Measurements from ENCODE around the gene KLC1. TPM values are rescaled to one million over a fixed set of nuclear protein-coding genes. Genes with fewer than 3 reads are reported as not detected.
"Not testable (repeated sequence)": the region's sequence is repeated elsewhere in the genome, so short reads cannot be mapped to it uniquely, and the experiment has no call there.

Gene KLC1
- total RNA-seq, 6 experiments from 2014 or later: 179 to 204 (median 189) TPM

DNA sequence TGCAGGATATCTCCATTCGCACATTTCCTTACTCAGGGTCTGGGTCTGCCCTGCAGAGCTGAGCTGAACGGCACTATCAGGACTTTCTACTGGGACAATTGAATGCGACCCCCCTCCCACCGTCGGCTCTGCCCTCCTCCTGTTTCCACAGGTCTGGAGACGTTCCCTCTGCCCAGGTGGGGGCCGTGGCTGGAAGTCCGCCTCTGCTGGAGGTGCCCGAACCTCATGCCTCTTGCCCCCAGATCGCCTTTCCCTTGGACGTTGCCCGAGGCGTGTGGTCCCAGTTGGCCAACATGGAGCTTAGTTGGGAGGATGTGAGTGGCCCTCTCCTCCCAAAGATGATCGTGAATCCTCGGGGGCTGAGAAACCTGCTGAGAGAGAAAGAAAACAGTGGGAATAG, 21.2 kb upstream of the KLC1 start:
- peaks cover 15% of the 10 kb centered on the region for H3K36me3 Mint-ChIP-seq (ENCODE audit: low read depth)
- TF ChIP-seq, protein P1, sequence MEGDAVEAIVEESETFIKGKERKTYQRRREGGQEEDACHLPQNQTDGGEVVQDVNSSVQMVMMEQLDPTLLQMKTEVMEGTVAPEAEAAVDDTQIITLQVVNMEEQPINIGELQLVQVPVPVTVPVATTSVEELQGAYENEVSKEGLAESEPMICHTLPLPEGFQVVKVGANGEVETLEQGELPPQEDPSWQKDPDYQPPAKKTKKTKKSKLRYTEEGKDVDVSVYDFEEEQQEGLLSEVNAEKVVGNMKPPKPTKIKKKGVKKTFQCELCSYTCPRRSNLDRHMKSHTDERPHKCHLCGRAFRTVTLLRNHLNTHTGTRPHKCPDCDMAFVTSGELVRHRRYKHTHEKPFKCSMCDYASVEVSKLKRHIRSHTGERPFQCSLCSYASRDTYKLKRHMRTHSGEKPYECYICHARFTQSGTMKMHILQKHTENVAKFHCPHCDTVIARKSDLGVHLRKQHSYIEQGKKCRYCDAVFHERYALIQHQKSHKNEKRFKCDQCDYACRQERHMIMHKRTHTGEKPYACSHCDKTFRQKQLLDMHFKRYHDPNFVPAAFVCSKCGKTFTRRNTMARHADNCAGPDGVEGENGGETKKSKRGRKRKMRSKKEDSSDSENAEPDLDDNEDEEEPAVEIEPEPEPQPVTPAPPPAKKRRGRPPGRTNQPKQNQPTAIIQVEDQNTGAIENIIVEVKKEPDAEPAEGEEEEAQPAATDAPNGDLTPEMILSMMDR (IDR thresholded peaks at IDR 0.05): no peak
- no peak for DNase-seq
- peaks cover 16% of the 10 kb centered on the region for H3K4me1 Mint-ChIP-seq (ENCODE audit: low read depth)
- peaks cover 24% of the 10 kb centered on the region for H3K9me3 Mint-ChIP-seq
- H3K4me3 Mint-ChIP-seq: peak overlapping the region; percentile 76; the same call in 1 of the 2 replicates
- no peak overlapping the region for H3K27ac Mint-ChIP-seq
- H3K27me3 Mint-ChIP-seq (ENCODE audit: insufficient read depth): peaks cover 9% of the 10 kb centered on the region

GRCh38 chr14:103609081-103609480, 19.9 kb upstream of the KLC1 start:
- Mint-ChIP-seq H3K9me3 (peaks cover 24% of the 10 kb centered on the region), H3K36me3 (ENCODE audit: low read depth) (peaks cover 15% of the 10 kb centered on the region), H3K4me1 (ENCODE audit: low read depth) (peaks cover 16% of the 10 kb centered on the region)
- H3K4me3 Mint-ChIP-seq; DNase-seq; H3K27ac Mint-ChIP-seq; H3K27me3 Mint-ChIP-seq (ENCODE audit: insufficient read depth): not testable (repeated sequence)

DNA sequence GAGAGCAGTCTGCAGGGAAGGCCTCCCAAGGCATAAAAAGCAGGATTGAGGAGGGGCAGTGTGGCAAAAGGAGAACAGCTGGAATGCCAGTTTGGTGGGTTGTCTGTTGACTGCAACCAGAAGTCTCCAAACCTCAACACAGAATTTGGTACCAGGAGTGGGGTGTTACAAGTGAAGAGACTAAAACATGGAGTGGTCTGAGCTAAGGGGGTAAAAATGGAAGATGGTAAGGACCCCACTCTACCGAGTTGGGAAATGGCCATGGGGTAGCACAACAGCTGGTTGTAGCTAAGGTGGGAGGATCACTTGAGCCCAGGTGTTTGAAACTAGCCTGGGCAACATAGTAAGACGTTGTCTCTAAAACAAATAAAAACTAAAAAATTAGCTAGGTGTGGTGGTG, 17.8 kb upstream of the KLC1 start:
- H3K36me3 Mint-ChIP-seq (ENCODE audit: low read depth): peaks cover 15% of the 10 kb centered on the region
- no peak overlapping the region for H3K27ac Mint-ChIP-seq
- peaks cover 16% of the 10 kb centered on the region for H3K4me1 Mint-ChIP-seq (ENCODE audit: low read depth)
- H3K4me3 Mint-ChIP-seq: no peak overlapping the region
- TF ChIP-seq, protein P1 (IDR thresholded peaks at IDR 0.05): no peak
- H3K27me3 Mint-ChIP-seq (ENCODE audit: insufficient read depth): peaks cover 6% of the 10 kb centered on the region
- no peak for DNase-seq
- H3K9me3 Mint-ChIP-seq: peaks cover 24% of the 10 kb centered on the region

DNA sequence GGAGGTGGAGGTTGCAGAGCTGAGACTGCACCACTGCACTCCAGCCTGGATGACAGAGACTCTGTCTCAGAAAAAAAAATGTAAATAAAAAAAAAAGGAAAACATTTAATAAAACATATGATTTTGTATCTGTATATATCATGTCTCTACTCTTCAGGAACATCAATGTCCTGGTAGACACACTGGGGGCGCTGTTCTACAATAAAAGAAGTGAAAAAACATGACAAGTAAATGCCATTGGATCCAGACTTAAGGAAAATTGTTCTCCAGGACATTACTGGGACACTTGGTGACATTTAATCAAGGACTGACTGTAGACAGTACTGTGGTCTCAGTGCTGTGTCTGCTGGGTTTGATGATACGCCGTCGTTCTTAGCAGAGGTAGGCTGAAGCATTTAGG, 15.5 kb upstream of the KLC1 start:
- TF ChIP-seq, protein P1 (IDR thresholded peaks at IDR 0.05): peak; percentile 67
- no peak for DNase-seq
- Mint-ChIP-seq H3K4me1 (ENCODE audit: low read depth) (no peaks in the 10 kb centered on the region), H3K27me3 (ENCODE audit: insufficient read depth) (no peaks in the 10 kb centered on the region; the same call in 1 of the 2 replicates), H3K36me3 (ENCODE audit: low read depth) (peaks cover 15% of the 10 kb centered on the region), H3K9me3 (peaks cover 24% of the 10 kb centered on the region), H3K27ac (no peak overlapping the region), H3K4me3 (no peak overlapping the region)

DNA sequence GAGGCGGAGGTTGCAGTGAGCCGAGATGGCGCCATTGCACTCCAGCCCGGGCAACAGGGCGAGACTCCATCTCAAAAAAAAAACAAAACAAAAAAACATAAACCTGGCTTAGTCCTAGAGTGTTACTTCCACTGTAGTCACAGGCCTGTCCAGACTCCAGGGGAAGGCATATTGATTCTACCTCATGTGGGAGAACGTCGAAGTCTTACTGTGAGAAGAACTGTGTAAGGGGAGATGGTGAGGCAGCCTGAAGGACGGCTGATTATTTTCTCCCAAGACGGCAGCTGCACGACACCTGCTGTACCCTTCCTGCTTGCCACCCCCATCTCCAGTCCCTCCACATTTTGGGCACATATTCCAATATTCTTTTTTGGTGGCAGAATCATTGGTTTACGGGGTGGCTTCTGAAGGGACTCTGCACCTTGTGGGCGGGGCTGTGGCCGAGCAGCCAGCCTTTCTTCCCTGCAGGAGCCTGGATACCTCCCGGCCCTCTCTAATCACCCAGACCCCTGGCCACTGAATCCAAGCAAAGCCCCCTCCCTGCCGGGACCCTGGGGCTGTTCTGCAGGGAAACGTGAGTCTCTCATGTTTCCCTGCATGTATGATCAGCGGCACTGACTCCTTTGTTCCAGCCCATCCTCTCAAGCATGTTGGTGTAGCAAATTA, 12.2 kb upstream of the KLC1 start:
- no peak overlapping the region for H3K27ac Mint-ChIP-seq
- TF ChIP-seq, protein P1 (IDR thresholded peaks at IDR 0.05): no peak
- peaks cover under 1% of the 10 kb centered on the region; the same call in 1 of the 2 replicates for H3K36me3 Mint-ChIP-seq (ENCODE audit: low read depth)
- peaks cover 5% of the 10 kb centered on the region for H3K9me3 Mint-ChIP-seq
- no peaks in the 10 kb centered on the region; the same call in 1 of the 2 replicates for H3K27me3 Mint-ChIP-seq (ENCODE audit: insufficient read depth)
- peaks cover 7% of the 10 kb centered on the region; the same call in 1 of the 2 replicates for H3K4me1 Mint-ChIP-seq (ENCODE audit: low read depth)
- no peak for DNase-seq
- no peak overlapping the region for H3K4me3 Mint-ChIP-seq

GRCh38 chr14:103619057-103619456, 10.0 kb upstream of the KLC1 start:
- H3K36me3 Mint-ChIP-seq (ENCODE audit: low read depth): no peaks in the 10 kb centered on the region
- H3K4me1 Mint-ChIP-seq (ENCODE audit: low read depth): peaks cover 7% of the 10 kb centered on the region; the same call in 1 of the 2 replicates
- no peak overlapping the region for H3K27ac Mint-ChIP-seq
- H3K4me3 Mint-ChIP-seq: no peak overlapping the region
- TF ChIP-seq, protein P1 (IDR thresholded peaks at IDR 0.05): no peak
- H3K9me3 Mint-ChIP-seq: no peaks in the 10 kb centered on the region
- peak; percentile 40 for DNase-seq
- H3K27me3 Mint-ChIP-seq (ENCODE audit: insufficient read depth): no peaks in the 10 kb centered on the region; the same call in 1 of the 2 replicates

Measured in HFFc6 (cell line).